Right cardiac atrium (tissue), 5 donors: ENCODE results near the gene UBR2. TPM values are rescaled to one million over a fixed set of nuclear protein-coding genes. Genes with fewer than 3 reads are reported as not detected.
"Not testable (repeated sequence)": the region's sequence is repeated elsewhere in the genome, so short reads cannot be mapped to it uniquely, and the experiment has no call there.

Source experiments
- ATAC-seq, 2 donors: fragments of 200-7000 bp; cut with Tn5 transposase; one replicate each; pipeline versions ENCODE4 v1.8.0 to v1.9.1; 2020; ENCODE audit warnings: moderate library complexity in 2 of 2, mild to moderate bottlenecking in 1 of 2
- DNase-seq, 3 donors: peaks; one replicate each; pipeline ENCODE4 v3.0.0-alpha.2; 2020
- H3K27ac ChIP-seq: one replicate; pipeline ENCODE4 v1.5.1; 2013; ENCODE audit warnings: mild to moderate bottlenecking, low read length, control low read depth, moderate library complexity
- H3K27me3 ChIP-seq: one replicate; pipeline ENCODE4 v1.6.1; 2013; ENCODE audit not compliant: control insufficient read depth, insufficient read depth
- H3K4me1 ChIP-seq: one replicate; pipeline ENCODE4 v1.6.1; 2013; ENCODE audit warnings: low read length; ENCODE audit not compliant: control insufficient read depth, insufficient read depth
- H3K4me3 ChIP-seq: one replicate; pipeline ENCODE4 v1.5.1; 2013; ENCODE audit warnings: low read length, control low read depth
- H3K9me3 ChIP-seq: one replicate; pipeline ENCODE4 v1.6.1; 2013; ENCODE audit warnings: low read length; ENCODE audit not compliant: control insufficient read depth
- WGBS: extraction: QIAGEN DNeasy Blood & Tissue Kit; methylation state at CpG from one replicate; pipeline ENCODE4 v1.1.7; 2013; 5-methylcytosine and 5-hydroxymethylcytosine counted together
- intact Hi-C, 4 donors: fragments of 100-400 bp; cut with DNase I; formaldehyde crosslinking; loops; one replicate each; pipeline versions ENCODE4 v1.11.0 to v1.14.0; 2022 to 2023
- polyA plus RNA-seq: library from polyadenylated mRNA; stranded (reverse); fragments of 200-250 nt; gene quantifications from one replicate; pipeline ENCODE4 v1.2.3, GENCODE V29; 2013
- total RNA-seq, 4 donors: library from RNA; stranded (reverse); fragmentation: NEBNext Ultra II Directional; extraction: Animal tissue kit (Norgen Biotek cat#: 25700); gene quantifications; one replicate each; pipeline ENCODE4 v1.2.1, GENCODE V29; 2021
- donor health status: healthy with polysubstance abuse.
- donor health status: DM: no; HTN: yes; CAD: no.
- donor health status: DM: no; HTN: no; CAD: no.
- donor health status: DM: no; HTN: yes; CAD: no; lungs with severe emphysema.
- donor health status: DM: yes; HTN: yes; CAD: no.

The UBR2 gene
- total and polyA plus RNA-seq, 5 donors, result 11.5 to 31.5 (median 29.2) TPM

DNA sequence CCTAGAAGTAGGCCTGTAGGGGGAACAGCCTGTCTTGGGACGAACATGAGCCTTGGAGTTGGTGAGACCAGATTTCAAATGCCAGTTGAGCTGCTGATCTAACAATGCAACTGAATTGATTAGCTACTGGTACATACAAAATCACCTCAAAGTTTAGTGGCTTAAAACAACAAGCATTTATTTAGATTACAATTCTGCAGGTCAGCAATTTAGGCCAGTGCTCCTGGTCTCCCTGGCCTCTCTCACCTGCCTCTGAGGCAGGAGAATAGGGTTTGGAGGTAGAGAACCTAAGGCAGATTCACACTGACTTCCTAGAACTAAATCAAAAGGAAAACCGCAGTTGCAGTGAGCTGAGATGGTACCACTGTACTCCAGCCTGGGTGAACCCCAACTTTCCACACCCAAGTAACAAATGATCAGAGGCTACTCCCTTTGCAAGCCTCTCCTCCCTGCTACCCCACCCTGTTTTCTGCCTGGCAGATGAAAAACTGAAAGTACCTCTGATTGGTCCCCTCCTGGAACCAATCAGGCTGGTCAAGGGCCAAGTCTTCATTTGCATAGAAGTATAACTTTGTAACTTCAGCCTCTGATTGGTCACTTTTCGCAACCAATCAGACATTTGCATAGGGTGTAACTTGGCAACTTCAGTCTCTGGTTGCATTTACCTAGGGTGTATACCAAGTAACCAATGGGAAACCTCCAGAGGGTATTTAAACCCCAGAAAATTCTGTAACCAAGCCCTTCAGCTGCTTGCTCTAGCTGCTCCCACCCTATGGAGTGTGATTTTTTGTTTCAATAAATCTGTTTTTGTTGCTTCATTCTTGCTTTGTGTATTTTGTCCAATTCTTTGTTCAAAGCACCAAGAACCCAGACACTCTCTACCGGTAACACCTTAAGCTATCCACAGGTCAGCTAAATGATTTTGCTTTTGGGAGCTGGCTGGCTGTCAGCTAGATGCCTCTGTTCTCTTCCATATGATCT, 8.1 kb upstream of the UBR2 start:
- no peak for DNase-seq
- H3K4me1 ChIP-seq, result no peaks in the 10 kb centered on the region
- intact Hi-C loops, result no loop called here
- ATAC-seq, result peak in 1 of 2 donors; percentile 32
- WGBS, result 95% methylated on average over 4 of the region's 4 CpGs
- no peaks in the 10 kb centered on the region for H3K27me3 ChIP-seq
- H3K9me3 ChIP-seq, result no peaks in the 10 kb centered on the region
- H3K4me3 ChIP-seq, result no peak overlapping the region
- H3K27ac ChIP-seq, result no peak overlapping the region

GRCh38 chr6:42556462-42556861, 7.4 kb upstream of the UBR2 start:
- no peaks in the 10 kb centered on the region for H3K9me3 ChIP-seq
- ATAC-seq (no peak), DNase-seq (no peak)
- H3K27me3 ChIP-seq, result no peaks in the 10 kb centered on the region
- no peak overlapping the region for H3K27ac ChIP-seq
- no peaks in the 10 kb centered on the region for H3K4me1 ChIP-seq
- no peak overlapping the region for H3K4me3 ChIP-seq
- intact Hi-C loops, result no loop called here
- 88% methylated on average over 4 of the region's 4 CpGs for WGBS

DNA sequence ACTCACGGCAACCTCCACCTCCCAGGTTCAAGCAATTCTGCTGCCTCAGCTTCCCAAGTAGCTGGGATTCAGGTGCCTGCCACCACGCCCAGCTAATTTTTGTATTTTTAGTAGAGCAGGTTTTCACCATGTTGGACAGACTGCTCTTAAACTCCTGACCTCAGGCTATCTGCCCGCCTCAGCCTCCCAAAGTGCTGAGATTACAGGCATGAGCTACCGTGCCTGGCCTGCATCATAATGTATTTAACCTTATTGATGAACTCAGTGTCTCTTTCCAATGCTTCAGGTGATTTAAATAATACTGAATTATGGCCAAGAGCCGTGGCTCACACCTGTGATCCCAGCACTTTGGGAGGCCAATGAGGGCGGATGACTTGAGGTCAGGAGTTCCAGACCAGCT, 4.6 kb upstream of the UBR2 start:
- intact Hi-C loops, H3K9me3 ChIP-seq, H3K27ac ChIP-seq, DNase-seq, ATAC-seq, H3K4me1 ChIP-seq, H3K27me3 ChIP-seq, H3K4me3 ChIP-seq: not testable (repeated sequence)
- WGBS, result 78% methylated on average over 6 of the region's 6 CpGs

DNA sequence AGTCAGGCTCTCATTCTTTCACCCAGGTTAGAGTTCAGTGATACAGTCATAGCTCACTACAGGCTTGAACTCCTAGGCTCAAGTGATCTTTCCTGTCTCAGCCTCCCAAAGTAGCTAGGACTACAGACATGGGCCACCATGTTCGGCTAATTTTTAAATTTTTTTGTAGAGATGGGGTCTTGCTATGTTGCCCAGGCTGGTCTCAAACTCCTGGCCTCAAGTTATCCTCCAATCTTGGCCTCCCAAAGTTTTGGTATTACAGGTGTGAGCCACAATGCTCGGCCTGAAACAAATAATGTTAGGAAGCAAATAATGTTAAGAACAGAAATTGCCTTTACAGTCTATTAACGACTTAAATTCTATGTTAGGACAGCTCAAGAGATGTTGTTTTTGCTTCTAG, 1.8 kb upstream of the UBR2 start:
- Histone ChIP-seq H3K27ac (no peak overlapping the region), H3K27me3 (no peaks in the 10 kb centered on the region), H3K9me3 (no peaks in the 10 kb centered on the region), H3K4me1 (no peaks in the 10 kb centered on the region), H3K4me3 (no peak overlapping the region)
- DNase-seq (no peak), ATAC-seq (no peak)
- 55% methylated on average over 3 of the region's 3 CpGs for WGBS
- intact Hi-C loops, result no loop called here

DNA sequence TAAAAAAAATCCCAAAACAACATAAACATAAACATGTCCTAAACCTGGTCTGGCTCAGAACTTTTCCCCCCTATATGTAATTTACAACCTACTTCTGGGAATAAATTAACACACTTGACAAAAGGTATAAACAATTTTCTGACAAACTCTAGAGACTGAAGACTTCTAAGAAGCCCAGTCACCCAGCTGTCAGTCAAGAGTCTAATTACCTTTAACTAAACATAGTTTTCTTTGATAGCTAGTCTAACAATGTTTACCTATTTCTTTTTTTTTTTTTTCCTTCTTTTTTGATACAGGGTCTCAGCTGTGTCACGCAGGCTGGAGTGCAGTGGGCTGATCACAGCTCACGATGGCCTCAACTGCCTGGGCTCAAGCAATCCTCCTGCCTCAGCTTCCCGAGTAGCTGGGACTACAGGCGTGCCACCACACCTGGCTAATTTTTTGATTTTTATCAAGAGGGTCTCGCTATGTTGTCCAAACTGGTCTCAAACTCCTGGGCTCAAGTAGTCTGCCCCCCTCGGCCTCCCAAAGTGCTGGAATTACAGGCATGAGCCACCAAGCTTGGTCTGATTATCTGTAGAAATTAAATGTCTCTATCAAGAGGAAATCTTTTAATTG, 932 bp upstream of the UBR2 start:
- ATAC-seq, result no peak
- Histone ChIP-seq H3K27ac (no peak overlapping the region), H3K4me3 (no peak overlapping the region), H3K27me3 (no peaks in the 10 kb centered on the region), H3K9me3 (no peaks in the 10 kb centered on the region), H3K4me1 (no peaks in the 10 kb centered on the region)
- no peak for DNase-seq
- WGBS, result 81% methylated on average over 6 of the region's 6 CpGs
- intact Hi-C loops, result no loop called here

DNA sequence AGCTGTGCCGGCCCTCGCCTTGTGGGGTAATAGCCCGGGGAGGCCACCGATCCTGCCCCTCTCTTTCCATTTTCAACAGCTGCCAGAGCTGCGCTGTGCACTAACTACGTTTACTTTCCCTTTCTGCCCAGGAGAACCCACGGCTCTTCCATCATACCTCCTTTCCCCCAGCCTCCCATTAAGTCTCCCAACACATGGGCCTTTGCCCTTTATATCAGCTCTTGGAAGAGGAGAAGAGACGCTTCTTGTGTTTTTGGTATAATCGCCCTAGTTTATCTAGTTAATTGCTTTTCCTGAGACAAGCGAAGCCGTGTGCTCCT, 637 bp downstream of the UBR2 start:
- ATAC-seq, result no peak
- H3K9me3 ChIP-seq, result no peaks in the 10 kb centered on the region
- intact Hi-C loops, result no loop called here
- under 1% methylated on average over 11 of the region's 11 CpGs for WGBS
- peak overlapping the region; percentile 91 for H3K27ac ChIP-seq
- no peak for DNase-seq
- no peaks in the 10 kb centered on the region for H3K27me3 ChIP-seq
- peak overlapping the region; percentile 75 for H3K4me3 ChIP-seq
- H3K4me1 ChIP-seq, result no peaks in the 10 kb centered on the region

- intact Hi-C loops, result no loop called here
- H3K4me1 ChIP-seq, result no peaks in the 10 kb centered on the region
- peak overlapping the region; percentile 88 for H3K27ac ChIP-seq
- H3K4me3 ChIP-seq, result peak overlapping the region; percentile 75
- no peaks in the 10 kb centered on the region for H3K9me3 ChIP-seq
- ATAC-seq (no peak), DNase-seq (no peak)
- 70% methylated on average over 15 of the region's 15 CpGs for WGBS
- H3K27me3 ChIP-seq, result no peaks in the 10 kb centered on the region
Observed at GRCh38 chr6:42565823-42566613, 2.2 kb downstream of the UBR2 start.

DNA sequence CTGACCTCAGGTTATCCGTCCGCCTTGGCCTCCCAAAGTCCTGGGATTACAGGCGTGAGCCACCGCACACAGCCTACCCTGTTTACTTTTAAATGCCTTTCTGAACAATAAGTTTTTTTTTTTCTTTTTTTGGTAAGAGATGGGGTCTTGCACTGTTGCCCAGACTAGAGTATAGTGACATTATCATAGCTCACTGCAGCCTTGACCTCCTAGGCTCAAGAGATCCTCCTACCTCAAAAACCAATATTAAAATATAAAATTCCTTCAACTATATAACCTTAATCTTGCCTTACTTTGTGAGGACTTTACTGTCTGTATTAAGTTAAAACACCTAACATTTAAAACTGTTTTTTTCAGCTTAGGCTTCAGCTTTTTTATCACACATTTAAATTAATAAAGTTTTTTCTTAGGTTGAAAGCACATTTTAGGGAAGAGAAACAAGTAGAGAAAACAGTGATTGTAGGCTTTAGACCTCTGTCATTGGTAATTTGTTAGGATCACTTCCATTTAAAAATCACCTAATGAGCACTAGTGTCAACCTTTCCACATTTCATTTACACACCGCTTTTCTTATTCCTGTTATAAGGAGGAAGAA, 2.9 kb downstream of the UBR2 start:
- WGBS, result 77% methylated on average over 5 of the region's 5 CpGs
- H3K4me3 ChIP-seq, result no peak overlapping the region

DNA sequence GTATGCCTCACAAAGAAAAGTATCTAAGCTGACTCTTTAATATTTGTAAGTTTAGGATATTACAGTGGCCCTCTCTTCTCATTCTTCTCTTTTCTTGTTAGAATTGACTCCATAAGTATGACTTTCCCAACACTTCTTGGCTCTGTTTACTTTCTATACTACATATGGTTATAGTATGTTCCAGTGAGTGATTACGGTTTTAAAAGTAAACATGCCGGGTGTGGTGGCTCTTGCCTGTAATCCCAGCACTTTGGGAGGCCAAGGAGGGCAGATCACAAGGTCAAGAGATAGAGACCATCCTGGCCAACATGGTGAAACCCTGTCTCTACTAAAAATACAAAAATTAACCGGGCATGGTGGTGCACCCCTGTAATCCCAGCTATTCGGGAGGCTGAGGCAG, 3.4 kb downstream of the UBR2 start:
- ATAC-seq, intact Hi-C loops: not testable (repeated sequence)

More for the DNA sequence above, 2.9 kb downstream of the UBR2 start:
- intact Hi-C loops, result no loop called here
- Histone ChIP-seq H3K4me1 (no peaks in the 10 kb centered on the region), H3K9me3 (no peaks in the 10 kb centered on the region), H3K27ac (no peak overlapping the region), H3K27me3 (no peaks in the 10 kb centered on the region)
- DNase-seq, result no peak
- ATAC-seq, result no peak

GRCh38 chr6:42569102-42570028, 5.5 kb downstream of the UBR2 start:
- peaks cover 2% of the 10 kb centered on the region for H3K4me1 ChIP-seq
- no peak overlapping the region for H3K4me3 ChIP-seq
- no peaks in the 10 kb centered on the region for H3K9me3 ChIP-seq
- H3K27me3 ChIP-seq, result no peaks in the 10 kb centered on the region
- no peak overlapping the region for H3K27ac ChIP-seq
- ATAC-seq, result no peak
- intact Hi-C loops, result no loop called here
- no peak for DNase-seq

More for the DNA sequence above, 3.4 kb downstream of the UBR2 start:
- 94% methylated on average over 4 of the region's 4 CpGs for WGBS
- not testable (repeated sequence) for H3K27ac ChIP-seq, H3K27me3 ChIP-seq, H3K4me1 ChIP-seq, DNase-seq, H3K9me3 ChIP-seq, H3K4me3 ChIP-seq
